Nephron progenitor cell (in vitro differentiated cells): ENCODE measurements around the gene COL24A1.
A peak's percentile ranks its signal among the peaks of the same experiment; 100 is the strongest.

Source experiments
- DNase-seq: peaks from one replicate; pipeline ENCODE4 v3.0.0; 2021
- H3K27ac Mint-ChIP-seq: 2 replicates; pipeline ENCODE4 v1.8.0; 2021; ENCODE audit warnings: mild to moderate bottlenecking, moderate library complexity, mixed read lengths
- H3K27me3 Mint-ChIP-seq: 2 replicates; pipeline ENCODE4 v1.8.0; 2021; ENCODE audit warnings: mild to moderate bottlenecking, low read depth, mixed read lengths; ENCODE audit not compliant: poor library complexity
- H3K36me3 Mint-ChIP-seq: 2 replicates; pipeline ENCODE4 v1.8.0; 2021; ENCODE audit warnings: low read depth, mixed read lengths
- H3K4me1 Mint-ChIP-seq: 2 replicates; pipeline ENCODE4 v1.8.0; 2021; ENCODE audit warnings: mixed read lengths
- H3K4me3 Mint-ChIP-seq: 2 replicates; pipeline ENCODE4 v1.8.0; 2021; ENCODE audit warnings: mild to moderate bottlenecking, moderate library complexity, mixed read lengths
- H3K9me3 Mint-ChIP-seq: 2 replicates; pipeline ENCODE4 v1.8.0; 2021; ENCODE audit warnings: mild to moderate bottlenecking, moderate library complexity, mixed read lengths
- TF ChIP-seq, protein P1 (sequence below): fragments of 200-600 bp; sonication (generic); IDR thresholded peaks from 2 replicates; pipeline ENCODE4 v1.5.0; 2021; ENCODE audit warnings: antibody characterized with exemption

Gene COL24A1

DNA sequence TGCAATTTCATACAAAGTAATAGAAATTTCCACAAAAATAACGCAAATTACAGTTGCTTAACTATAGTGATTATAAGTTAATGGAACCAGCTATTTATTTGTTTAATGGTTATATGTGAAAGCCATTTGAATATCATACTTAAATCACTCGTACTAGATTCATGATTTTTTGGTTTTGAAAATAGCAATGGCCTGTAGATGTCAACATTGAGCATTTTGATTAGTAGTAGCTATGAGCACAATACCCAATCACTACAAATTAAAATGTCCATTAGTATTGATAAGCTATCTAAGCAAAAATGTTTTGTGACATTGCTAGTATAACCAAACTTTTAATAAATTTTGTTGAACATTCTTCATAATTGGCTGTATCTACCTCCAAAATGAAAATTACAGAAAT lies 10.0 kb downstream of the COL24A1 start:
- H3K4me3 Mint-ChIP-seq: no peak overlapping the region
- no peak for DNase-seq

DNA sequence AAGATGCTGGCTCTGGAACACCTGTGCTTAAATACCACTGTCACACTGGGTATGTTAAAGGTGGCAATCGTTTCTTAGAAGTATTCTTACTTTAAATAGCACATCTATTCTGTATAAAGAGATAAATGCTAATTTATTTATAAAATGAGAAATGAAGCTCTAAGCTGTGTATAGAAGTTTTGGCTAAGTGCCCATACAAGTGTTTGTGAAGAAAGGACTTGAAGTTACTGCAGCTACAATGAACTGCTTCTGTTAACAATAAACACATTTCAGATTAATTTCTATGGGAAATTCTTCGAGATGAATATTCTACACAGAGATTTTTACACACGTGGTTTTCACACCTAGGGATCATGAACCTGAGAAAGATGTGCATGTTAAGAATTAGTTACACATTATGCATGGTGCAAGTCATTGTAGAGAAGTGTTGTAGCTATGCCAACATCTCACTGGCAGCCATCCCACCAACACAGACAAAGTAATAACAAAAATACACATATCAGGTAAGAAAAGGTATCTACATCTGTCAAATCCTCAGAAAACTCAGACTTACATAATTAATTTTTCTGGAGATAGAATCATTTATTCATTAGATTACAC lies 16.2 kb downstream of the COL24A1 start:
- H3K9me3 Mint-ChIP-seq: no peaks in the 10 kb centered on the region
- H3K4me3 Mint-ChIP-seq: no peak overlapping the region
- no peaks in the 10 kb centered on the region for H3K27me3 Mint-ChIP-seq
- no peak overlapping the region for H3K27ac Mint-ChIP-seq
- TF ChIP-seq, protein P1, sequence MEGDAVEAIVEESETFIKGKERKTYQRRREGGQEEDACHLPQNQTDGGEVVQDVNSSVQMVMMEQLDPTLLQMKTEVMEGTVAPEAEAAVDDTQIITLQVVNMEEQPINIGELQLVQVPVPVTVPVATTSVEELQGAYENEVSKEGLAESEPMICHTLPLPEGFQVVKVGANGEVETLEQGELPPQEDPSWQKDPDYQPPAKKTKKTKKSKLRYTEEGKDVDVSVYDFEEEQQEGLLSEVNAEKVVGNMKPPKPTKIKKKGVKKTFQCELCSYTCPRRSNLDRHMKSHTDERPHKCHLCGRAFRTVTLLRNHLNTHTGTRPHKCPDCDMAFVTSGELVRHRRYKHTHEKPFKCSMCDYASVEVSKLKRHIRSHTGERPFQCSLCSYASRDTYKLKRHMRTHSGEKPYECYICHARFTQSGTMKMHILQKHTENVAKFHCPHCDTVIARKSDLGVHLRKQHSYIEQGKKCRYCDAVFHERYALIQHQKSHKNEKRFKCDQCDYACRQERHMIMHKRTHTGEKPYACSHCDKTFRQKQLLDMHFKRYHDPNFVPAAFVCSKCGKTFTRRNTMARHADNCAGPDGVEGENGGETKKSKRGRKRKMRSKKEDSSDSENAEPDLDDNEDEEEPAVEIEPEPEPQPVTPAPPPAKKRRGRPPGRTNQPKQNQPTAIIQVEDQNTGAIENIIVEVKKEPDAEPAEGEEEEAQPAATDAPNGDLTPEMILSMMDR: no peak
- no peaks in the 10 kb centered on the region for H3K36me3 Mint-ChIP-seq
- DNase-seq: no peak
- H3K4me1 Mint-ChIP-seq: no peaks in the 10 kb centered on the region

More for the DNA sequence above, 10.0 kb downstream of the COL24A1 start:
- Mint-ChIP-seq H3K4me1 (no peaks in the 10 kb centered on the region), H3K9me3 (no peaks in the 10 kb centered on the region), H3K27me3 (peaks cover 5% of the 10 kb centered on the region), H3K36me3 (no peaks in the 10 kb centered on the region), H3K27ac (no peak overlapping the region)
- TF ChIP-seq, protein P1: no peak

DNA sequence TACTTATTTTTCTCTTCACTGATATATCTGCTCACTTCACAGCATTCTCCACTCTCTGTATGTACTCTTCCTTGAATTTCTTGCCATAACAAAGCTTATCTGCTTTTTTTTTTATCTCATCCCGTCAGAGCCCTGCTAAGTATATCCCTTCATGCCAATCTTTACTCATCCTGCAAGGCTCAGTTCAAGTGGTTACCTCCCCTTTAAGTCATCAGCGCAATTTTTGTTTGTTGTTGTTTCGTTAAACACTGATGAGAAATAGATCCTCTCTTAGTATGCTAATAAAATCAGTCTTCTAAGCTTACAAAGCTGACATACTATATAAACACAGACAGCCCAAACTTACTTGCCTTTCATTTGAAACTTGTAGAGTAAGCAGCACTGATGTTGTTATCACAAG lies 17.8 kb downstream of the COL24A1 start:
- Mint-ChIP-seq H3K4me3 (no peak overlapping the region), H3K27ac (no peak overlapping the region), H3K36me3 (no peaks in the 10 kb centered on the region), H3K27me3 (no peaks in the 10 kb centered on the region), H3K4me1 (no peaks in the 10 kb centered on the region), H3K9me3 (no peaks in the 10 kb centered on the region)
- no peak for DNase-seq
- TF ChIP-seq, protein P1: no peak

DNA sequence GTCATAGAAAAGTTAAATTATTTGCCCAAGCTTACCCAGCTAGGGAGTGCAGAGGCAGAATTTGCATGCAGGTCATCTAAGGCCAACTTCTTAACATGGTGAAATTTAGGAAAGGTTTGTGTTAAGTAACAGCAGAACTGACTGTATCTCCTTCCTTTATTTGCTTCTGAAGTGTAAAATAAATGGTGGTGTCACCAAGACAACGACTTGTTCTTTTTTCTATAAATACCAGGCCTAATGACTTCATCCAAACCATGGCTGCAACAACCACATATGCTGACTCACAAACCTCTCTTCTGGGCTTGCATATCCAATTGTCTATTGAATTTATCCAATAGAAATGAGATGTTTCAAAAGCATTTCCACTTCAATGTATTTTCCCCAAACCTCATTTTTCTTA lies 19.1 kb downstream of the COL24A1 start:
- Mint-ChIP-seq H3K27ac (no peak overlapping the region), H3K9me3 (peaks cover 10% of the 10 kb centered on the region), H3K4me1 (no peaks in the 10 kb centered on the region), H3K27me3 (no peaks in the 10 kb centered on the region), H3K36me3 (no peaks in the 10 kb centered on the region), H3K4me3 (no peak overlapping the region)
- no peak for DNase-seq
- TF ChIP-seq, protein P1: no peak

DNA sequence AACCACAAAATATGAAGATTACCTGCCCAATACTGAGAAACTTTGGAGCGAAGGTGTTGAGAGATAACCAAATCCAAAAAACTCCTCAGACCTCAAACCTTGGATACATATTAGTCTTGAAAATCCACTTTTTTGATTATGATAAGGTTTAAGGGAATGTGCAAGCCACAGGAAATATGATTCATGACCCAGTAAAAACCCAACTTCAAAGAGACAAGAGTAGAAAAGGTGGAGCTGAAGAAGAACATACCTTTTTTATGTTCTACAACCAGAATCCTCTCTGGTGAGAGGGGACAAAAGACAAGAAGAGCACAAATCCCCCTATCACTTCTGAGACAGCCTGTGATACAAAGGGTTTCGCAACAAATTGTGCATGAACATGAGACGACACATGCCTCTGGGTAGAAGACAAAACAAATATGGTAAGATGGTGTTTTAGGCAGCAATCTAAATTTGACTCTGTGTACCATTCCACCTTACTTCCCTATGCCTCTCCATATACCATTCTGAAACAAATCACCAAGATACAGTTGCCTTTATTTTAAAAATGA lies 37.3 kb downstream of the COL24A1 start:
- Mint-ChIP-seq H3K27ac (no peak overlapping the region), H3K4me1 (peaks cover 7% of the 10 kb centered on the region), H3K9me3 (peaks cover 15% of the 10 kb centered on the region), H3K4me3 (no peak overlapping the region), H3K27me3 (peaks cover 6% of the 10 kb centered on the region), H3K36me3 (no peaks in the 10 kb centered on the region)
- TF ChIP-seq, protein P1: no peak
- no peak for DNase-seq

DNA sequence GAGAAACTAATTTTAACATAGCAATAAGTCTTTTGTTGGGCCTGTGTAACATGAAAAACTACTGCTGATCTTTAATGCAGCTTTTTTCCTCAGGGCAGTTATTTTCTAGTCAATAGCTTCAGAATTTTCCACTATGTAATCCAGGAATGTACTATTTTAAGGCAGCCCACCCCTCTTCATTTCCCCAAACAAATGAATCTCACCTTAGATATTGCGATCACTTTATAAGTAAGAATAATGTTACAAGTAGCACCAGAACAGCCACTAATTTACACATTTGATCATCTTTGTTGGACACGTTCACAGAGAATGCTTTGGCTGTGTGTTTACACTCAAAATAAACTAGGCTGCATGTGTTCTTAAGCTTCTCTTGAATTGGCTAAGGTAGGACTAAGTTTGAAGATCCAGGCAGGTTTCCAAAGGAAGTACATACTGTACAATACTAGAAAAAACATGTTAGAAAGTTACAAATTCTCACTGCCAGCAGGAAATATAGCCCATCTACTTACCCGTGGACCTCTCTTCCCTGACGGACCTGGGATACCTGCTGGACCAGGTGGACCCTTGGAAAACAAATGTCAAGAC lies 41.7 kb downstream of the COL24A1 start:
- Mint-ChIP-seq H3K9me3 (peaks cover 11% of the 10 kb centered on the region), H3K4me3 (no peak overlapping the region), H3K4me1 (peaks cover 7% of the 10 kb centered on the region), H3K27ac (peak overlapping the region; percentile 13), H3K27me3 (peaks cover 9% of the 10 kb centered on the region), H3K36me3 (no peaks in the 10 kb centered on the region)
- no peak for DNase-seq
- TF ChIP-seq, protein P1: no peak
